Activated CD4-positive, alpha-beta T cell treated with anti-CD3 and anti-CD28 coated beads for 4 hours (primary cell): ENCODE results near the gene ALOX5.
"Not testable (repeated sequence)": the region's sequence is repeated elsewhere in the genome, so short reads cannot be mapped to it uniquely, and the experiment has no call there.

Experiments used
- DNase-seq, 2 donors: peaks; one replicate each; pipeline ENCODE4 v3.0.0-alpha.2; 2020

ALOX5 gene

GRCh38 chr10:45471059-45471458 lies 97.0 kb downstream of the ALOX5 start:
- no peak for DNase-seq

- DNase-seq: no peak
Observed at GRCh38 chr10:45471531-45472310, 97.7 kb downstream of the ALOX5 start.

GRCh38 chr10:45473126-45473525 lies 99.1 kb downstream of the ALOX5 start:
- DNase-seq: no peak

- no peak for DNase-seq
Observed at GRCh38 chr10:45476559-45476958, 102.5 kb downstream of the ALOX5 start.

GRCh38 chr10:45480294-45480693 lies 106.3 kb downstream of the ALOX5 start:
- DNase-seq: no peak

- DNase-seq: not testable (repeated sequence)
Observed at GRCh38 chr10:45481100-45481499, 107.1 kb downstream of the ALOX5 start.

- no peak for DNase-seq
Observed at GRCh38 chr10:45483002-45483401, 109.0 kb downstream of the ALOX5 start.

- no peak for DNase-seq
Observed at GRCh38 chr10:45487735-45488134, 113.7 kb downstream of the ALOX5 start.

GRCh38 chr10:45488365-45488764 lies 114.3 kb downstream of the ALOX5 start:
- no peak for DNase-seq

- DNase-seq: no peak
Observed at GRCh38 chr10:45490277-45490676, 116.3 kb downstream of the ALOX5 start.

- DNase-seq: no peak
Observed at GRCh38 chr10:45491061-45491460, 117.0 kb downstream of the ALOX5 start.
